ENCODE data around the gene CYB561. TPM values are rescaled to one million over a fixed set of nuclear protein-coding genes. Genes with fewer than 3 reads are reported as not detected.
A peak's percentile ranks its signal among the peaks of the same experiment; 100 is the strongest.

Gene CYB561
- total RNA-seq, 1 experiment from 2014 or later = 35.1 TPM

- TF ChIP-seq, protein P1, sequence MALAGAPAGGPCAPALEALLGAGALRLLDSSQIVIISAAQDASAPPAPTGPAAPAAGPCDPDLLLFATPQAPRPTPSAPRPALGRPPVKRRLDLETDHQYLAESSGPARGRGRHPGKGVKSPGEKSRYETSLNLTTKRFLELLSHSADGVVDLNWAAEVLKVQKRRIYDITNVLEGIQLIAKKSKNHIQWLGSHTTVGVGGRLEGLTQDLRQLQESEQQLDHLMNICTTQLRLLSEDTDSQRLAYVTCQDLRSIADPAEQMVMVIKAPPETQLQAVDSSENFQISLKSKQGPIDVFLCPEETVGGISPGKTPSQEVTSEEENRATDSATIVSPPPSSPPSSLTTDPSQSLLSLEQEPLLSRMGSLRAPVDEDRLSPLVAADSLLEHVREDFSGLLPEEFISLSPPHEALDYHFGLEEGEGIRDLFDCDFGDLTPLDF (CRISPR knock-in tag; IDR thresholded peaks at IDR 0.05) = 0 out of 2 replicates have a peak, but pooled peaks have one; percentile 27
- TF ChIP-seq, protein P2, sequence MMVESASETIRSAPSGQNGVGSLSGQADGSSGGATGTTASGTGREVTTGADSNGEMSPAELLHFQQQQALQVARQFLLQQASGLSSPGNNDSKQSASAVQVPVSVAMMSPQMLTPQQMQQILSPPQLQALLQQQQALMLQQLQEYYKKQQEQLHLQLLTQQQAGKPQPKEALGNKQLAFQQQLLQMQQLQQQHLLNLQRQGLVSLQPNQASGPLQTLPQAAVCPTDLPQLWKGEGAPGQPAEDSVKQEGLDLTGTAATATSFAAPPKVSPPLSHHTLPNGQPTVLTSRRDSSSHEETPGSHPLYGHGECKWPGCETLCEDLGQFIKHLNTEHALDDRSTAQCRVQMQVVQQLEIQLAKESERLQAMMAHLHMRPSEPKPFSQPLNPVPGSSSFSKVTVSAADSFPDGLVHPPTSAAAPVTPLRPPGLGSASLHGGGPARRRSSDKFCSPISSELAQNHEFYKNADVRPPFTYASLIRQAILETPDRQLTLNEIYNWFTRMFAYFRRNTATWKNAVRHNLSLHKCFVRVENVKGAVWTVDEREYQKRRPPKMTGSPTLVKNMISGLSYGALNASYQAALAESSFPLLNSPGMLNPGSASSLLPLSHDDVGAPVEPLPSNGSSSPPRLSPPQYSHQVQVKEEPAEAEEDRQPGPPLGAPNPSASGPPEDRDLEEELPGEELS (CRISPR knock-in tag; IDR thresholded peaks at IDR 0.05) = 0 out of 2 replicates have a peak, but pooled peaks have one; percentile 74
- no peak for TF ChIP-seq E2F4 (CRISPR knock-in tag; IDR thresholded peaks at IDR 0.05; ENCODE audit: borderline replicate concordance, low read depth)
- no peak for TF ChIP-seq ERG (CRISPR knock-in tag; IDR thresholded peaks at IDR 0.05)
- no peak for TF ChIP-seq FOXJ3 (CRISPR knock-in tag; IDR thresholded peaks at IDR 0.05; ENCODE audit: borderline replicate concordance)
- TF ChIP-seq ZBTB43 (CRISPR knock-in tag; IDR thresholded peaks at IDR 0.05) = peak; percentile 58
- no peak; the same call in 1 of the 2 replicates for TF ChIP-seq MYBL2 (CRISPR knock-in tag; IDR thresholded peaks at IDR 0.05)
- no peak for TF ChIP-seq PREB (CRISPR knock-in tag; IDR thresholded peaks at IDR 0.05; ENCODE audit: borderline replicate concordance)
- TF ChIP-seq, protein P3, sequence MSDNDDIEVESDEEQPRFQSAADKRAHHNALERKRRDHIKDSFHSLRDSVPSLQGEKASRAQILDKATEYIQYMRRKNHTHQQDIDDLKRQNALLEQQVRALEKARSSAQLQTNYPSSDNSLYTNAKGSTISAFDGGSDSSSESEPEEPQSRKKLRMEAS (CRISPR knock-in tag; IDR thresholded peaks at IDR 0.05) = no peak; the same call in none of the 2 replicates
- TF ChIP-seq CREB1 (CRISPR knock-in tag; IDR thresholded peaks at IDR 0.05) = no peak
- no peak for TF ChIP-seq ZMAT4 (CRISPR knock-in tag; IDR thresholded peaks at IDR 0.05)
- no peak for TF ChIP-seq ZBTB21 (CRISPR knock-in tag; IDR thresholded peaks at IDR 0.05; ENCODE audit: borderline replicate concordance)
- no peak for TF ChIP-seq TEAD4 (CRISPR knock-in tag; IDR thresholded peaks at IDR 0.05)
Measured at GRCh38 chr17:63446753-63447470, 806 bp upstream of the CYB561 start (continued).

DNA sequence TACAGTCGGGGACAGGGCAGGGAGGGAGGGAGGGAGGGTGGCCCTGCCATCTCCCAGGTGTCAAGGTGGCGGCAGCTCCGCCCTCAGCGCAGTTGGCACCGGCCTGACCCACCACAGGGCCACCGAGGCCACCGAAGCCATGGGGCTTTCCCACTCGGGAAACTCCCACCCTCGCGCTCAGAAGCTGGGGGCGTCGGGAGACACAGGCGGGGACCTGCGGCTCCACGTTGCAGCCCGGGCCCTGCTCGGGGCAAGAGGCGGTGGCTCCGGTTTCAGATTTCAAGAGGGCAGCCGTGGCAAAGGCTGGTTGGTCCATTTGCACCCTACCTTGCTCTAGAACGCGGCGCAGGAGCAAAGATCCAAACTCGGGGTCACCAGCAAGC is 544 bp downstream of the CYB561 start:
- ChIA-PET CTCF (interaction anchor here (0.8 to 15.9 kb wide), 8 partner anchors 10 to 249 kb away, joined by 3 to 298 read pairs (median 7); partner anchors contain the start of genes ACE, DCAF7 and MAP3K3), POLR2A (interaction anchor here (0.6 to 0.9 kb wide), 2 partner anchors 25 to 33 kb away, joined by 3 to 4 read pairs; no protein-coding TSS in a partner anchor)
- ATAC-seq (peak; percentile 36), DNase-seq (ENCODE audit: low spot score) (no peak)
- H3K4me3 Mint-ChIP-seq = peak overlapping the region; percentile 64
- peaks cover 36% of the 10 kb centered on the region for H3K4me1 Mint-ChIP-seq
- no peaks in the 10 kb centered on the region for H3K9me3 Mint-ChIP-seq
- peaks cover 5% of the 10 kb centered on the region for H3K27me3 Mint-ChIP-seq (ENCODE audit: low read depth)
- no peaks in the 10 kb centered on the region for H3K36me3 Mint-ChIP-seq
- H3K27ac Mint-ChIP-seq = no peak overlapping the region
- no peak for TF ChIP-seq ZBTB43 (CRISPR knock-in tag; IDR thresholded peaks at IDR 0.05)
- TF ChIP-seq NFE2L1 (CRISPR knock-in tag; IDR thresholded peaks at IDR 0.05) = no peak
- TF ChIP-seq SP1 (CRISPR knock-in tag; conservative IDR thresholded peaks at IDR 0.05) = peak; percentile 47
- TF ChIP-seq, protein P4, sequence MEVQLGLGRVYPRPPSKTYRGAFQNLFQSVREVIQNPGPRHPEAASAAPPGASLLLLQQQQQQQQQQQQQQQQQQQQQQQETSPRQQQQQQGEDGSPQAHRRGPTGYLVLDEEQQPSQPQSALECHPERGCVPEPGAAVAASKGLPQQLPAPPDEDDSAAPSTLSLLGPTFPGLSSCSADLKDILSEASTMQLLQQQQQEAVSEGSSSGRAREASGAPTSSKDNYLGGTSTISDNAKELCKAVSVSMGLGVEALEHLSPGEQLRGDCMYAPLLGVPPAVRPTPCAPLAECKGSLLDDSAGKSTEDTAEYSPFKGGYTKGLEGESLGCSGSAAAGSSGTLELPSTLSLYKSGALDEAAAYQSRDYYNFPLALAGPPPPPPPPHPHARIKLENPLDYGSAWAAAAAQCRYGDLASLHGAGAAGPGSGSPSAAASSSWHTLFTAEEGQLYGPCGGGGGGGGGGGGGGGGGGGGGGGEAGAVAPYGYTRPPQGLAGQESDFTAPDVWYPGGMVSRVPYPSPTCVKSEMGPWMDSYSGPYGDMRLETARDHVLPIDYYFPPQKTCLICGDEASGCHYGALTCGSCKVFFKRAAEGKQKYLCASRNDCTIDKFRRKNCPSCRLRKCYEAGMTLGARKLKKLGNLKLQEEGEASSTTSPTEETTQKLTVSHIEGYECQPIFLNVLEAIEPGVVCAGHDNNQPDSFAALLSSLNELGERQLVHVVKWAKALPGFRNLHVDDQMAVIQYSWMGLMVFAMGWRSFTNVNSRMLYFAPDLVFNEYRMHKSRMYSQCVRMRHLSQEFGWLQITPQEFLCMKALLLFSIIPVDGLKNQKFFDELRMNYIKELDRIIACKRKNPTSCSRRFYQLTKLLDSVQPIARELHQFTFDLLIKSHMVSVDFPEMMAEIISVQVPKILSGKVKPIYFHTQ (CRISPR knock-in tag; IDR thresholded peaks at IDR 0.05) = no peak
- no peak for TF ChIP-seq PREB (CRISPR knock-in tag; IDR thresholded peaks at IDR 0.05; ENCODE audit: borderline replicate concordance)
- 0 out of 2 replicates have a peak, but pooled peaks have one; percentile 19 for TF ChIP-seq FOXK1 (CRISPR knock-in tag; IDR thresholded peaks at IDR 0.05)

Data from WTC11 (cell line).